ENCODE measurements around the gene MYH9. TPM values are rescaled to one million over a fixed set of nuclear protein-coding genes. Genes with fewer than 3 reads are reported as not detected.

MYH9 gene
- total RNA-seq, 4 donors from 2014 or later, result 361 to 406 (median 386) TPM

GRCh38 chr22:36343720-36344105, 44.1 kb downstream of the MYH9 start:
- peaks cover 0 to 97% (median 67%) of the 10 kb centered on the region in 4 donors for H3K4me1 ChIP-seq
- peak overlapping the region; percentile 9 to 92 (median 65) for H3K27ac ChIP-seq
- H3K27me3 ChIP-seq, result no peaks in the 10 kb centered on the region

GRCh38 chr22:36343070-36343719, 44.6 kb downstream of the MYH9 start:
- no peak for DNase-seq (ENCODE audit: low spot score in 2 of 2)
- Histone ChIP-seq H3K27me3 (no peaks in the 10 kb centered on the region), H3K27ac (peak overlapping the region; percentile 9 to 92 (median 65)), H3K4me3 (no peak overlapping the region), H3K4me1 (peaks cover 0 to 97% (median 71%) of the 10 kb centered on the region in 4 donors), H3K36me3 (peaks cover 0 to 54% (median 13%) of the 10 kb centered on the region in 3 donors), H3K9me3 (no peaks in the 10 kb centered on the region)
- 66 to 72% methylated on average over 5 of the region's 5 CpGs for WGBS, 2 donors
- no peak for TF ChIP-seq POLR2A (IDR thresholded peaks at IDR 0.05)
- TF ChIP-seq EP300 (IDR thresholded peaks at IDR 0.05), result no peak
- TF ChIP-seq CTCF (IDR thresholded peaks at IDR 0.05), result no peak

More at GRCh38 chr22:36343720-36344105, 44.1 kb downstream of the MYH9 start:
- DNase-seq (ENCODE audit: low spot score in 2 of 2), result no peak
- H3K36me3 ChIP-seq, result peaks cover 0 to 52% (median 13%) of the 10 kb centered on the region in 3 donors
- no peak for TF ChIP-seq POLR2A (IDR thresholded peaks at IDR 0.05)
- TF ChIP-seq CTCF (IDR thresholded peaks at IDR 0.05), result no peak
- peak in 1 of 2 donors; percentile 62 for TF ChIP-seq EP300 (IDR thresholded peaks at IDR 0.05)
- WGBS, 2 donors, result 17 to 41% methylated on average over 9 of the region's 9 CpGs
- no peaks in the 10 kb centered on the region for H3K9me3 ChIP-seq
- no peak overlapping the region for H3K4me3 ChIP-seq

- DNase-seq (ENCODE audit: low spot score in 2 of 2), result no peak
- Histone ChIP-seq H3K4me1 (peaks cover 0 to 99% (median 73%) of the 10 kb centered on the region in 4 donors), H3K27me3 (no peaks in the 10 kb centered on the region), H3K27ac (peak overlapping the region in 2 of 4 donors; percentile 88 to 92), H3K9me3 (no peaks in the 10 kb centered on the region), H3K4me3 (no peak overlapping the region), H3K36me3 (peaks cover 0 to 57% (median 13%) of the 10 kb centered on the region in 3 donors)
- 50 to 62% methylated on average over 10 of the region's 10 CpGs for WGBS, 2 donors
- TF ChIP-seq POLR2A (IDR thresholded peaks at IDR 0.05) (no peak), CTCF (IDR thresholded peaks at IDR 0.05) (no peak), EP300 (IDR thresholded peaks at IDR 0.05) (no peak)
Measured at GRCh38 chr22:36341640-36342041, 46.1 kb downstream of the MYH9 start.

GRCh38 chr22:36340621-36341020, 47.1 kb downstream of the MYH9 start:
- DNase-seq (ENCODE audit: low spot score in 2 of 2), result no peak
- no peaks in the 10 kb centered on the region for H3K9me3 ChIP-seq
- no peak overlapping the region for H3K4me3 ChIP-seq
- no peaks in the 10 kb centered on the region for H3K27me3 ChIP-seq
- no peak for TF ChIP-seq EP300 (IDR thresholded peaks at IDR 0.05)
- no peak for TF ChIP-seq POLR2A (IDR thresholded peaks at IDR 0.05)
- TF ChIP-seq CTCF (IDR thresholded peaks at IDR 0.05), result no peak
- H3K4me1 ChIP-seq, result peaks cover 0 to 99% (median 72%) of the 10 kb centered on the region in 4 donors
- H3K27ac ChIP-seq, result peak overlapping the region in 2 of 4 donors; percentile 88 to 92
- peaks cover 0 to 63% (median 13%) of the 10 kb centered on the region in 3 donors for H3K36me3 ChIP-seq
- WGBS, 2 donors, result 36 to 48% methylated on average over 9 of the region's 9 CpGs
